Smooth muscle cell (in vitro differentiated cells): ENCODE data around the gene TBL2. TPM values are rescaled to one million over a fixed set of nuclear protein-coding genes. Genes with fewer than 3 reads are reported as not detected.

Experiments used
- DNase-seq: peaks from one replicate; lab custom pipeline; 2025; ENCODE audit not compliant: unreplicated experiment; lab: John Stamatoyannopoulos, UW
- H2AFZ ChIP-seq: fragments of 200-600 bp; sonication (generic); 2 replicates; pipeline ENCODE4 v1.6.0; 2016; ENCODE audit warnings: antibody characterized with exemption, low read depth, mild to moderate bottlenecking
- H3F3A ChIP-seq: fragments of 200-600 bp; sonication (generic); 2 replicates; pipeline ENCODE4 v1.6.0; 2017; ENCODE audit warnings: antibody characterized with exemption, low read depth
- H3K27ac ChIP-seq: fragments of 200-600 bp; sonication (generic); 2 replicates; pipeline ENCODE4 v1.5.1; 2016; ENCODE audit warnings: low read depth, mild to moderate bottlenecking
- H3K27me3 ChIP-seq: fragments of 200-600 bp; sonication (generic); 2 replicates; pipeline ENCODE4 v1.6.1; 2016; ENCODE audit warnings: low read depth, mild to moderate bottlenecking
- H3K36me3 ChIP-seq: fragments of 200-600 bp; sonication (generic); 2 replicates; pipeline ENCODE4 v1.5.1; 2016; ENCODE audit warnings: low read depth
- H3K4me1 ChIP-seq: fragments of 200-600 bp; sonication (generic); 2 replicates; pipeline ENCODE4 v1.5.1; 2016; ENCODE audit warnings: low read depth
- H3K4me2 ChIP-seq: fragments of 200-600 bp; sonication (generic); 2 replicates; pipeline ENCODE4 v1.6.0; 2016; ENCODE audit warnings: mild to moderate bottlenecking
- H3K4me3 ChIP-seq: fragments of 200-600 bp; sonication (generic); 2 replicates; pipeline ENCODE4 v1.5.1; 2016; ENCODE audit warnings: mild to moderate bottlenecking
- H3K79me2 ChIP-seq: fragments of 200-600 bp; sonication (generic); 2 replicates; pipeline ENCODE4 v1.6.0; 2016; ENCODE audit warnings: low read depth, mild to moderate bottlenecking
- H3K9ac ChIP-seq: fragments of 200-600 bp; sonication (generic); 2 replicates; pipeline ENCODE4 v1.6.0; 2016; ENCODE audit warnings: low read depth
- H3K9me3 ChIP-seq: fragments of 200-600 bp; sonication (generic); replicated peaks from 2 replicates; pipeline ENCODE4 v1.5.1; 2016; ENCODE audit warnings: low read depth
- H4K20me1 ChIP-seq: fragments of 200-600 bp; sonication (generic); 2 replicates; pipeline ENCODE4 v1.6.0; 2016; ENCODE audit warnings: low read depth
- CTCF ChIP-seq: fragments of 200-600 bp; sonication (generic); IDR thresholded peaks from 2 replicates; pipeline ENCODE4 v1.5.1; 2017; ENCODE audit warnings: borderline replicate concordance, mild to moderate bottlenecking, antibody characterized with exemption; ENCODE audit not compliant: insufficient read depth, poor library complexity, severe bottlenecking
- WGBS: methylation state at CpG from one replicate; pipeline ENCODE4 v1.1.7; 2016; ENCODE audit warnings: low lambda C conversion rate; 5-methylcytosine and 5-hydroxymethylcytosine counted together
- polyA plus RNA-seq: library from polyadenylated mRNA; unstranded; fragments of >200 nt; fragmentation: Nextera tagmentation; extraction: Ambion mirVana; gene quantifications from 2 replicates; pipeline ENCODE4 v1.2.1, GENCODE V29; 2016
- total RNA-seq: library from RNA; depleted of rRNA; stranded (reverse); fragments of >200 nt; gene quantifications from 2 replicates; pipeline ENCODE4 v1.2.3, GENCODE V29; 2014

Gene TBL2
- total and polyA plus RNA-seq, 2 experiments from 2014 or later: 67.6 to 78.5 TPM

GRCh38 chr7:73549176-73549575 is 29.2 kb downstream of the TBL2 start:
- no peak overlapping the region for H2AFZ ChIP-seq
- no peak for DNase-seq
- H3K4me2 ChIP-seq: no peak overlapping the region
- no peak overlapping the region for H3K9ac ChIP-seq
- WGBS: 97% methylated on average over 4 of the region's 4 CpGs
- no peaks in the 10 kb centered on the region for H3K9me3 ChIP-seq
- no peaks in the 10 kb centered on the region for H3K4me1 ChIP-seq
- H3F3A ChIP-seq: no peaks in the 10 kb centered on the region
- H3K36me3 ChIP-seq: peaks cover 15% of the 10 kb centered on the region
- peaks cover 91% of the 10 kb centered on the region for H3K79me2 ChIP-seq
- no peaks in the 10 kb centered on the region for H3K27me3 ChIP-seq
- H4K20me1 ChIP-seq: peaks cover 66% of the 10 kb centered on the region
- no peak overlapping the region for H3K4me3 ChIP-seq
- H3K27ac ChIP-seq: no peak overlapping the region
- no peak for TF ChIP-seq CTCF

- no peak for TF ChIP-seq CTCF
- Histone ChIP-seq H3K4me3 (no peak overlapping the region), H3K27me3 (no peaks in the 10 kb centered on the region), H3K27ac (no peak overlapping the region), H3K9me3 (no peaks in the 10 kb centered on the region), H3F3A (no peaks in the 10 kb centered on the region), H3K79me2 (peaks cover 80% of the 10 kb centered on the region), H3K36me3 (peaks cover 15% of the 10 kb centered on the region), H4K20me1 (peaks cover 61% of the 10 kb centered on the region), H3K4me1 (no peaks in the 10 kb centered on the region), H3K4me2 (no peak overlapping the region), H3K9ac (no peak overlapping the region), H2AFZ (no peak overlapping the region)
- no peak for DNase-seq
- 95% methylated on average over 9 of the region's 9 CpGs for WGBS
Measured at GRCh38 chr7:73547841-73548240, 30.5 kb downstream of the TBL2 start.

GRCh38 chr7:73544678-73545077 is 33.7 kb downstream of the TBL2 start:
- Histone ChIP-seq H3K36me3 (peaks cover 5% of the 10 kb centered on the region), H2AFZ (no peak overlapping the region), H3K4me2 (no peak overlapping the region), H3K27me3 (no peaks in the 10 kb centered on the region), H4K20me1 (peaks cover 59% of the 10 kb centered on the region), H3K79me2 (peaks cover 54% of the 10 kb centered on the region), H3K4me1 (no peaks in the 10 kb centered on the region), H3K9ac (no peak overlapping the region), H3F3A (no peaks in the 10 kb centered on the region), H3K27ac (no peak overlapping the region), H3K4me3 (no peak overlapping the region), H3K9me3 (no peaks in the 10 kb centered on the region)
- WGBS: 100% methylated on average over 2 of the region's 2 CpGs
- TF ChIP-seq CTCF: no peak
- DNase-seq: no peak

- no peak overlapping the region for H3K9ac ChIP-seq
- no peaks in the 10 kb centered on the region for H3K9me3 ChIP-seq
- WGBS: 97% methylated on average over 10 of the region's 10 CpGs
- H3K4me2 ChIP-seq: no peak overlapping the region
- no peak for TF ChIP-seq CTCF
- H3K79me2 ChIP-seq: peaks cover 27% of the 10 kb centered on the region
- no peak overlapping the region for H3K27ac ChIP-seq
- no peaks in the 10 kb centered on the region for H3K36me3 ChIP-seq
- no peaks in the 10 kb centered on the region for H3F3A ChIP-seq
- no peaks in the 10 kb centered on the region for H3K4me1 ChIP-seq
- DNase-seq: no peak
- no peaks in the 10 kb centered on the region for H3K27me3 ChIP-seq
- H3K4me3 ChIP-seq: no peak overlapping the region
- H2AFZ ChIP-seq: no peak overlapping the region
- peaks cover 33% of the 10 kb centered on the region for H4K20me1 ChIP-seq
Measured at GRCh38 chr7:73541722-73542121, 36.7 kb downstream of the TBL2 start.
